Retinal pigment epithelial cell (primary cell): ENCODE measurements around the gene EXOSC3.
"Not testable (repeated sequence)": the region's sequence is repeated elsewhere in the genome, so short reads cannot be mapped to it uniquely, and the experiment has no call there.

Source experiments
- DNase-seq: peaks from one replicate; pipeline ENCODE4 v3.0.0-alpha.2; 2010; ENCODE audit warnings: low read depth
- H3K4me3 ChIP-seq: 2 replicates; pipeline ENCODE4 v1.5.1; 2011; ENCODE audit warnings: mild to moderate bottlenecking, low read length, control low read depth, moderate library complexity
- TF ChIP-seq, protein P1 (sequence below): conservative IDR thresholded peaks from 2 replicates; pipeline ENCODE4 v1.5.1; 2011; ENCODE audit warnings: low read depth, low read length, control low read depth, inconsistent platforms

Gene EXOSC3

DNA sequence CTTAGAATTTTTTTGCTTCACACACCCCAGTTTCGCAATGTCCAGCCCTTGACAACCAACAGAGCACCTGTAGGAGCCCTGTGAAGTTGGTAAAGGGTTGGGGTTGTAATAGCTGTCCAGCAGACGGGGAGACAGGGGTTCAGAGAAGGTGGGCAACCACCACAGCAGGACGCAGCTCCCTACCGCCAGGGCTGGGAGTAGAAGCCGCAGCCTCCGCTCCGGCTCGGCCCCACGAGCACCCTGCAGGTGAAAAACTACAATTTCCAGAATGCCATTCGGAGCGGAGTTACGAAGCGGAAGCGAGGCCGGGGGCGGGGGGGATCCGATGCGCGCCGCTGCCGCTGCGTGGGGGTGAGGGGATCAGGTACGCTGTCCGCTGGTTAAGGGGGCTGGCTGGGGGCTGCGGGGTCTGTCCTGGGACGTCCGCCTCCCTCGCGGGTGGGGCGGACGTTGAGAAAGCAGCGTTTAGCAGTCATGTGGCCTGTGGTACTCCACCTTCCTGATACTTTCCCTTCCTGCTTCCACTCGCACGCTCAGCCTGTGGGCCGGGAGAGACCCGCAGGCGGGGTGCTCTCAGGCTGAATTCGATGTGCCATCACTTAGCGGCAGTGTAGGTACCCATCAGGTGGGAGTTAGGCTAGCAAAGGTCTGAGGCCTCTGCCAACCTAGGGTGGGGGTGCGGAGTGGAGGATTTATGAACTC, 31.2 kb downstream of the EXOSC3 start, which contains the start of gene TRMT10B:
Gene TRMT10B, plus strand, starts transcription at position 317 of the 702 bp plus-strand sequence. CDS start 8,127 bp downstream, outside the sequence.
- TF ChIP-seq, protein P1, sequence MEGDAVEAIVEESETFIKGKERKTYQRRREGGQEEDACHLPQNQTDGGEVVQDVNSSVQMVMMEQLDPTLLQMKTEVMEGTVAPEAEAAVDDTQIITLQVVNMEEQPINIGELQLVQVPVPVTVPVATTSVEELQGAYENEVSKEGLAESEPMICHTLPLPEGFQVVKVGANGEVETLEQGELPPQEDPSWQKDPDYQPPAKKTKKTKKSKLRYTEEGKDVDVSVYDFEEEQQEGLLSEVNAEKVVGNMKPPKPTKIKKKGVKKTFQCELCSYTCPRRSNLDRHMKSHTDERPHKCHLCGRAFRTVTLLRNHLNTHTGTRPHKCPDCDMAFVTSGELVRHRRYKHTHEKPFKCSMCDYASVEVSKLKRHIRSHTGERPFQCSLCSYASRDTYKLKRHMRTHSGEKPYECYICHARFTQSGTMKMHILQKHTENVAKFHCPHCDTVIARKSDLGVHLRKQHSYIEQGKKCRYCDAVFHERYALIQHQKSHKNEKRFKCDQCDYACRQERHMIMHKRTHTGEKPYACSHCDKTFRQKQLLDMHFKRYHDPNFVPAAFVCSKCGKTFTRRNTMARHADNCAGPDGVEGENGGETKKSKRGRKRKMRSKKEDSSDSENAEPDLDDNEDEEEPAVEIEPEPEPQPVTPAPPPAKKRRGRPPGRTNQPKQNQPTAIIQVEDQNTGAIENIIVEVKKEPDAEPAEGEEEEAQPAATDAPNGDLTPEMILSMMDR, result no peak
- no peak for DNase-seq
- H3K4me3 ChIP-seq, result peak within 1 kb of the TSS; percentile 86

DNA sequence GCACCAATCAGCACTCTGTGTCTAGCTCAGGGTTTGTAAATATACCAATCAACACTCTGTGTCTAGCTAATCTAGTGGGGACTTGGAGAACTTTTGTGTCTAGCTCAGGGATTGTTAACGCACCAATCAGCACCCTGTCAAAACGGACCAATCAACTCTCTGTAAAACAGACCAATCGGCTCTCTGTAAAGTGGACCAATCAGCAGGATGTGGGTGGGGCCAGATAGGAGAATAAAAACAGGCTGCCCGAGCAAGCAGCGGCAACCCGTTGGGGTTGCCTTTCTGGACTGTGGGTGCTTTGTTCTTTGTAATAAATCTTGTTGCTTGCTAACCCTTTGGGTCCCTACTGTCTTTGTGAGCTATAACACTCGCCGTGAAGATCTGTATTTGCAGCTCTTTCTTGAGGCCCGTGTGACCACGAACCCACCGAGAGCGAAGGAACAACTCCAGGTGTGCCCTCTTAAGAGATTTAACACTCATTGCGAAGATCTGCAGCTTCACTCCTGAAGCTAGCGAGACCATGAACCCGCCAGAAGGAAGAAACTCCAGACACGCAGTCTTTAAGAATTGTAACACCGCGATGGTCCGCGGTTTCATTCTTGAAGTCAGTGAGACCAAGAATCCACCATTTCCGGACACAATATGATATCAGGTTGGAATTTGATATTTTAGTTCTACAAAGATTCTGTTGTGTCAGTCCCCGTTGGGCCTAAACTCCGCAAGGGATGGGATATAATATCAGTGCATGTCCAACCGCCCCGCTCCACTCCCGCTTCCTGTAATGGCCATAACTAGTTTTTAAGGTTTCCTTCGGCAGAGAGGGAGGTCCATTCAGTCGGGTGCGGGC, 32.0 kb downstream of the EXOSC3 start:
- no peak for DNase-seq

DNA sequence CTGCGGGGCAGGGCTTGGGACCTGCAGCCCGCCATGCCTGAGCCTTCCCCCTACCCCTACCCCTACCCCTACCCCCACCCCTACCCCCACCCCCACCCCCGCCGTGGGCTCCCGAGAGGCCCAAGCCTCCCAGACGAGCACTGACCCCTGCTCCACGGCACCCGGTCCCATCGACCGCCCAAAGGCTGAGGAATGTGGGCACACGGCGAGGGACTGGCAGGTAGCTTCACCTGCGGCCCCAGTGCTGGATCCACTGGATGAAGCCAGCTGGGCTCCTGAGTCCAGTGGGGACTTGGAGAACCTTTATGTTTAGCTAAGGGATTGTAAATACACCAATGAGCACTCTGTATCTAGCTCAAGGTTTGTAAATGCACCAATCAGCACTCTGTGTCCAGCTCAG, 32.8 kb downstream of the EXOSC3 start:
- H3K4me3 ChIP-seq, DNase-seq: not testable (repeated sequence)

More for the DNA sequence above, 32.0 kb downstream of the EXOSC3 start:
- peak overlapping the region; percentile 86 for H3K4me3 ChIP-seq
- TF ChIP-seq, protein P1, result no peak

DNA sequence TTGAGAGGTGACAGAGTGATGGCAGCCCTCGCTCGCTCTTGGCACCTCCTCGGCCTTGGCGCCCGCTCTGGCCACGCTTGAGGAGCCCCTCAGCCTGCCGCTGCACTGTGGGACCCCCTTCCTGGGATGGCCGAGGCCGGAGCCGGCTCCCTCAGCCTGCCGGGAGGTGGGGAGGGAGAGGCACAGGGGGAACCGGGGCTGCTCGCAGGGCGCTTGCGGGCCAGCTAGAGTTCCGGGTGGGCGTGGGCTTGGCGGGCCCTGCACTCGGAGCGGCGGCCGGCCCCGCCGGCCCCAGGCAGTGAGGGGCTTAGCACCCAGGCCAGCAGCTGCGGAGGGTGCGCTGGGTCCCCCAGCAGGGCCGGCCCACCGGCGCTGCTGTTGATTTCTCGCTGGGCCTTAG, 33.2 kb downstream of the EXOSC3 start:
- DNase-seq, H3K4me3 ChIP-seq: not testable (repeated sequence)

DNA sequence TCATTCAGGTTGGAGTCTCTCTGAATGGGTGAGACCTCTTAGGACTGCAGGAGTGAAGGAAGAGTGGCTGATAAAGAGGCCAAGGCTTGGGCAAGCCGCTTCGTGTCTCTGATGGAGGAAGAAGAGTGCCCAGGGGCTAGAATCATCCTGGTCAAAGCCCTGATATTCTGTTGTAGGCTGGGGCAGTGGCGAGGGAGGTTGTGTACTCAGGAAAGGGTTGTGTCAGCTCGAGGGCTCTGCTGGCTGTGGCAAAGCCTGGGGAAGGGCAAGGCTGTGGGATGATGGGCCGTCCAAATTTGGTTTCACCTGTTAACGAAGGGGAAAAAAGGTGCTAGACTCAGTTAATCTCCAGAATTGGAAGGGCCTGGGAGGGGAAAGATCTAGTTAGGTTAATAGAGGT, 33.7 kb downstream of the EXOSC3 start:
- H3K4me3 ChIP-seq, result no peak overlapping the region
- no peak for DNase-seq
- TF ChIP-seq, protein P1, result no peak

DNA sequence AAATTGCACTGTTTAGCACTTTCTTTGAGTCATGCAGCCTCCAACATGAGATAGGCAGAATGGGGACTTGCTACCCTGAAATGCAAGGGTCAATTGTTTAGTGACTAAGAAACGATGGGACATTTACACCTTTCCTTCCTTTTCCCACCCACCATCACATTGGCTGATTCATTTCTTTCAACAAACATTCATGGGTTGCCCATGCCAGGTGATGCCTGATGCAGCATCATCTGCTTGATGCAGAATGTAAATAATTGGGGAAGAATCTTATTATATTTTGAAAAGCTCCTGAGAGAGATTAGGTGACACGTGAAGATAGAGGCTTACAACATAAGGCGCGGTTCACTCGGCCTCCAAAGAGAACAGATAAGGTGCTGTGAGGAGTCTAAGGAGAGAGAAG, 35.7 kb downstream of the EXOSC3 start:
- H3K4me3 ChIP-seq, result no peak overlapping the region
- TF ChIP-seq, protein P1, result no peak

DNA sequence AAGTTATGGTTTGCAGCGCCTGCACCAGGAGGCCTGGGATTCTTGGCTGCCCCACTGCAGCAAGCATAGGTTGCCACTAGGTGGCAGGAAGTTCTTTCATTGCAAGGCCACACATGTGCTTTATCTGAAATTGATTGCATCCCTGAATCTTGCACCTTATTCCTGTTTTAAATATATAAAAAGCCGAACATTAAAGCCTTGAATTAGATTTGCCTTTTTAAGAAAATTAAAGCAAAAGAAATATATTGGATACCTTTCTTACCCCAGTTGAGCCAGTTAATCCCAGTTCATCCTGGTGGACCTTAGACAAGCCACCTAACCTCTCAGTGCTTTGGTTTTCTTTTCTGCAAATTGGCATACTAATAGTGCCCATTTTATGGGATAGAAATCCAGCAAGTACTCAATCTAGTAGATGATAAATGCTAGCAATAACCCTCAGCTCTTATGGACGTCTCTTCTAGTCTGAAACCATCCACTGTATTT, 37.6 kb downstream of the EXOSC3 start:
- no peak overlapping the region for H3K4me3 ChIP-seq
- TF ChIP-seq, protein P1, result peak; percentile 97
- DNase-seq, result peak; percentile 26

More for the DNA sequence above, 35.7 kb downstream of the EXOSC3 start:
- no peak for DNase-seq
